C4-2B (cell line): Measurements from ENCODE around the gene AHCYL2.

Experiments used
- CTCF ChIP-seq: fragments of 450-650 bp; conservative IDR thresholded peaks from 2 replicates; pipeline ENCODE4 v1.5.1; 2017; ENCODE audit warnings: mild to moderate bottlenecking
- ZFX ChIP-seq: fragments of 450-650 bp; IDR thresholded peaks from 2 replicates; pipeline ENCODE4 v1.6.1; 2017

GRCh38 chr7:129436335-129436923 lies 211.6 kb downstream of the AHCYL2 start:
- TF ChIP-seq CTCF (no peak), ZFX (no peak)
